GM10266 (cell line): Measurements from ENCODE around the gene MBNL2.

Experiments used
- DNase-seq: peaks from one replicate; pipeline ENCODE4 v3.0.0; 2012; ENCODE audit errors: extremely low spot score
- CTCF ChIP-seq: IDR thresholded peaks from 2 replicates; pipeline ENCODE4 v1.5.1; 2012; ENCODE audit warnings: mild to moderate bottlenecking, low read depth; ENCODE audit not compliant: control insufficient read depth, insufficient read depth; ENCODE audit errors: missing control alignments

MBNL2 gene

GRCh38 chr13:97221046-97221445 is 1.1 kb upstream of the MBNL2 start:
- DNase-seq, result no peak
- TF ChIP-seq CTCF, result no peak

- no peak for DNase-seq
- TF ChIP-seq CTCF, result no peak
Measured at GRCh38 chr13:97221466-97221865, 667 bp upstream of the MBNL2 start.

GRCh38 chr13:97223037-97223710 is 1.0 kb downstream of the MBNL2 start:
- no peak for DNase-seq
- no peak for TF ChIP-seq CTCF

GRCh38 chr13:97223711-97224541 is 1.8 kb downstream of the MBNL2 start:
- DNase-seq, result no peak

GRCh38 chr13:97224544-97225300 is 2.6 kb downstream of the MBNL2 start:
- DNase-seq, result no peak
- TF ChIP-seq CTCF, result no peak

More at GRCh38 chr13:97223711-97224541, 1.8 kb downstream of the MBNL2 start:
- no peak for TF ChIP-seq CTCF

GRCh38 chr13:97225533-97225932 is 3.4 kb downstream of the MBNL2 start:
- TF ChIP-seq CTCF, result no peak
- DNase-seq, result no peak

- no peak for DNase-seq
- TF ChIP-seq CTCF, result no peak
Measured at GRCh38 chr13:97226013-97226412, 3.9 kb downstream of the MBNL2 start.
